Loucy (cell line): ENCODE data around the gene SH2B2.

Experiments
- CTCF ChIP-seq: fragments of 200-600 bp; sonication (generic); conservative IDR thresholded peaks from 2 replicates; pipeline ENCODE4 v1.5.1; 2014; ENCODE audit warnings: mild to moderate bottlenecking, antibody characterized with exemption, low read length
- EZH2phosphoT487 ChIP-seq: fragments of 200-600 bp; IDR thresholded peaks from 2 replicates; pipeline ENCODE4 v1.6.1; 2018; ENCODE audit warnings: antibody characterized with exemption, mild to moderate bottlenecking, moderate library complexity, borderline replicate concordance

- TF ChIP-seq CTCF (no peak), EZH2phosphoT487 (no peak)
Measured at GRCh38 chr7:102289057-102289456, 2.4 kb downstream of the SH2B2 start.
